Natural killer cell (primary cell): ENCODE results near the gene FAM90A26. TPM values are rescaled to one million over a fixed set of nuclear protein-coding genes. Genes with fewer than 3 reads are reported as not detected.
"Not testable (repeated sequence)": the region's sequence is repeated elsewhere in the genome, so short reads cannot be mapped to it uniquely, and the experiment has no call there.

Source experiments
- ATAC-seq, 3 donors: fragments of 150-1000 bp in 2 of 3; fragments of 200-7000 bp in 1 of 3; cut with Tn5 transposase; 1 replicate in 1 of 3; 2 replicates in 2 of 3; pipeline ENCODE4 v1.10.0; 2021; ENCODE audit warnings: mild to moderate bottlenecking in 2 of 3, moderate library complexity in 2 of 3
- DNase-seq, 2 donors: peaks; one replicate each; pipeline versions ENCODE4 v3.0.0 to v3.0.0-alpha.2; 2013 to 2021; ENCODE audit warnings: mixed read lengths in 1 of 2
- H3K27ac ChIP-seq: one replicate; pipeline ENCODE4 v1.5.1; 2013; ENCODE audit warnings: mild to moderate bottlenecking, low read length
- H3K27me3 ChIP-seq: one replicate; pipeline ENCODE4 v1.6.1; 2013; ENCODE audit warnings: low read length; ENCODE audit not compliant: control insufficient read depth, insufficient read depth
- H3K36me3 ChIP-seq: one replicate; pipeline ENCODE4 v1.6.1; 2013; ENCODE audit warnings: low read length; ENCODE audit not compliant: control insufficient read depth, insufficient read depth
- H3K4me1 ChIP-seq: one replicate; pipeline ENCODE4 v1.6.1; 2013; ENCODE audit warnings: low read length; ENCODE audit not compliant: control insufficient read depth, insufficient read depth
- H3K4me3 ChIP-seq: one replicate; pipeline ENCODE4 v1.5.1; 2013; ENCODE audit warnings: low read length
- H3K9me3 ChIP-seq: one replicate; pipeline ENCODE4 v1.6.1; 2013; ENCODE audit warnings: low read length; ENCODE audit not compliant: control insufficient read depth, insufficient read depth
- H3K27ac Mint-ChIP-seq, 2 donors: one replicate each; pipeline ENCODE4 v1.8.0; 2022; ENCODE audit warnings: mild to moderate bottlenecking in 2 of 2, mixed read lengths in 2 of 2, moderate library complexity in 1 of 2
- H3K27me3 Mint-ChIP-seq, 2 donors: one replicate each; pipeline ENCODE4 v1.8.0; 2022; ENCODE audit warnings: low read depth in 2 of 2, mixed read lengths in 2 of 2
- H3K36me3 Mint-ChIP-seq: one replicate; pipeline ENCODE4 v1.8.0; 2022; ENCODE audit warnings: mixed read lengths
- H3K4me1 Mint-ChIP-seq, 2 donors: one replicate each; pipeline ENCODE4 v1.8.0; 2022; ENCODE audit warnings: mixed read lengths in 2 of 2
- H3K4me3 Mint-ChIP-seq: one replicate; pipeline ENCODE4 v1.8.0; 2022; ENCODE audit warnings: mild to moderate bottlenecking, moderate library complexity, mixed read lengths
- H3K9me3 Mint-ChIP-seq, 2 donors: one replicate each; pipeline ENCODE4 v1.8.0; 2022; ENCODE audit warnings: mixed read lengths in 2 of 2
- WGBS: methylation state at CpG from one replicate; pipeline ENCODE4 v1.1.7; 2013; ENCODE audit warnings: missing lambda C conversion rate; ENCODE audit not compliant: insufficient coverage; 5-methylcytosine and 5-hydroxymethylcytosine counted together
- intact Hi-C: fragments of 100-400 bp; cut with micrococcal nuclease; formaldehyde crosslinking; loops from one replicate; pipeline ENCODE4 v1.14.2; 2022
- total RNA-seq, 4 donors: library from RNA; stranded (reverse); fragments of 120-200 nt in 1 of 4; gene quantifications; one replicate each; pipeline versions ENCODE4 v1.2.3 to v1.2.4, GENCODE V29; 2013 to 2022

The FAM90A26 gene
- total RNA-seq, 3 donors from 2014 or later (not counting 1 experiment from before 2014, with no cell fraction given) = not detected

DNA sequence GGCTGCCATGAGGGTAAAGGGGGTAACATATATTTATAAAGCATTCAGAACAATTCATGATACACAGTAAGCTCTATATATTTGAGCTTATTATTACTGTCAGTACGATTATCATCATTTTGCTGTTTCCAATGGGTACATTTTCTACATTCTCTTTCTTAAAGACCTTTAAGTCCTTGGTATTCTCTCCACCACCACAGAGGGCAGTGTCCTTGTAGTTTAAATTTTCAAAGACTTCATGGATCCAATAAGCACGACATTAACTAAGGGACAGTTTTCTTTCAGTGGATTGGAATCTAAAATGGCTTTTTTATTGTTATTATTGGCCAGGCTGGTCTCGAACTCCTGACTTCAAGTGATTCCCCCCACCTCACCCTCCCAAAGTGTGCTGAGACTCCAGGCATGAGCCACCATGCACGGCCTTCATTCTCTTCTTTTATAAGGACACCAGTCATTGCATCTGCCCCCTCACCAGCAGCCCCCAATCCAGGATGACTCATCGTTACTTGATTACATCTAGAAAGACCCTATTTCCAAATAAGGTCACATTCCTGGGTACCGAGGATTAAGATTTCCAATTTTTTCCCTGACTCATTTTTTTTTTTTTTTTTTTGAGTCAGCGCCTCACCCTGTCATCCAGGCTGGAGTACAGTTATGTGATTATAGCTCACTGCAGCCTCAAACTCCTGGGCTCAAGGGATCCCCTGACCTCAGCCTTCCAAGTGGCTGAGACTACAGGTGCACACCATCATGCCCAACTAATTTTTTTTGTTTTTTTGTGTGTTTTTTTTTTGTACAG lies 21.4 kb upstream of the FAM90A26 start:
- H3K4me3 ChIP-seq, H3K27ac Mint-ChIP-seq, H3K27ac ChIP-seq, ATAC-seq, H3K9me3 ChIP-seq, H3K4me1 Mint-ChIP-seq, H3K27me3 ChIP-seq, intact Hi-C loops, H3K36me3 ChIP-seq, DNase-seq, H3K27me3 Mint-ChIP-seq, H3K36me3 Mint-ChIP-seq, H3K4me3 Mint-ChIP-seq, H3K9me3 Mint-ChIP-seq: not testable (repeated sequence)
- peaks cover 10% of the 10 kb centered on the region for H3K4me1 ChIP-seq
- 74% methylated on average over 2 of the region's 7 CpGs for WGBS

DNA sequence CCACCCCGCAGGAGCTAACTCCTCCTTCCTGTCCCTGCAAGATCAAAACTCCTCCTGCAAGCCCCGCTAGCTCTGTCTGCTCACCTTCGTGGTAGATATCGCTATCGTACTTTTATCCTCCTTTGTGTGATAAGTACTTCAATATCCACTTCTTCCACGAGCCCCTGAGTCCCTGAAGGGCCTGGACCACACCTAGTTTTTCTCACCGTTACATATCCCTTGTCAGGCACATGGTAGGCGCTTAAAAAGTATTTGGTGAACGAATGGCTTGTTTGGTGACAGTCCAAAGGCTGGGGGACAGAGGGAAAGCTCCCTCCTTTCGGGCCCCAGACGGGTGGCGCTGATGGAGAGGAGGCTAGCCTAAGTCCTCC lies 18.4 kb upstream of the FAM90A26 start:
- H3K36me3 ChIP-seq, H3K9me3 ChIP-seq, ATAC-seq, H3K9me3 Mint-ChIP-seq, intact Hi-C loops, H3K27me3 Mint-ChIP-seq, H3K36me3 Mint-ChIP-seq, H3K27me3 ChIP-seq: not testable (repeated sequence)
- Mint-ChIP-seq H3K4me1 (peaks cover 4 to 10% of the 10 kb centered on the region in 2 donors), H3K27ac (peak overlapping the region; percentile 16 to 98), H3K4me3 (peak overlapping the region; percentile 93)
- peak overlapping the region; percentile 76 for H3K4me3 ChIP-seq
- H3K4me1 ChIP-seq = peaks cover 11% of the 10 kb centered on the region
- DNase-seq = peak in 1 of 2 donors; percentile 32
- 5% methylated on average over 11 of the region's 12 CpGs for WGBS
- H3K27ac ChIP-seq = peak overlapping the region; percentile 98

DNA sequence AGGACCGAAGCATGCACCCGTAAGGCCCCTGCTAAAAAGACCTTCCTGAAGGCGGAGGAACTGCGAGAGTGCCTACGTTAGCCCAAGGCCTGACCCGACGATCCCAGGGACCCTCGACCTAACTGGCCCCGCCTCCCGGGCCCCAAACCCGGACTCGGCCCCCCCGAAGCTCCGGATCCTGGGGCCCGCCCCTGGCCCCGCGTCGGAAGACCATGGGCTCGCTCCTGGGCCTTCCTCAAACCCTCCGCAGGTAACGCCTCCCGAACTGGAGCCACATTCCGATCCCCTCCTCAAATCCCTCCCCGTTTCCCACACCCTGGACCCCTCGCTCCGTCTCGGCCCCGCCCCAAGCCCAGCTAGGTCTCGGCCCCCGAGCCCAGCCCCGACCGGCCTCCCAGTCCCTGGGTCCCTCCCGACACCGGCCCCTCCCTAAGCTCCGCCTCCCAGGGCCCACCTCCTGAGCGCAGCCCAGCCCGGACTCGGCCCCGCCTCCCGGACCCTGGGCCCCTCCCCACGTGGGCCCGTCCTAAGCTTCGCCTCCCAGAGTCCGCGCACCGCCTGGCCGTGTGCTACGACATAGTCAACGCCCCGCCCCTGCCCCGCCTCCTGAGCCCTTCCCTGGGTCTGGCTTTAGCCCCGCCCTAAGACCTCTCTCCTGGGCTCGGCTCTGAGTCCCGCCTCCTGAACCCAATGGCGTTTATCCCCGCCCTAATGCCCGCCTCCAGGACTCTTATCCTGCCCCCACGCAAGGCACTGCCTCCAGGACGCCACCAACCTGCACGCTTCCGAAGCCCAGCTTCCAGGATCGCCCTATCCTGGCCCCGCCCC lies 17.8 kb upstream of the FAM90A26 start:
- peaks cover 4 to 10% of the 10 kb centered on the region in 2 donors for H3K4me1 Mint-ChIP-seq
- under 1% methylated on average over 63 of the region's 63 CpGs for WGBS
- peak; percentile 91 to 92 for DNase-seq

DNA sequence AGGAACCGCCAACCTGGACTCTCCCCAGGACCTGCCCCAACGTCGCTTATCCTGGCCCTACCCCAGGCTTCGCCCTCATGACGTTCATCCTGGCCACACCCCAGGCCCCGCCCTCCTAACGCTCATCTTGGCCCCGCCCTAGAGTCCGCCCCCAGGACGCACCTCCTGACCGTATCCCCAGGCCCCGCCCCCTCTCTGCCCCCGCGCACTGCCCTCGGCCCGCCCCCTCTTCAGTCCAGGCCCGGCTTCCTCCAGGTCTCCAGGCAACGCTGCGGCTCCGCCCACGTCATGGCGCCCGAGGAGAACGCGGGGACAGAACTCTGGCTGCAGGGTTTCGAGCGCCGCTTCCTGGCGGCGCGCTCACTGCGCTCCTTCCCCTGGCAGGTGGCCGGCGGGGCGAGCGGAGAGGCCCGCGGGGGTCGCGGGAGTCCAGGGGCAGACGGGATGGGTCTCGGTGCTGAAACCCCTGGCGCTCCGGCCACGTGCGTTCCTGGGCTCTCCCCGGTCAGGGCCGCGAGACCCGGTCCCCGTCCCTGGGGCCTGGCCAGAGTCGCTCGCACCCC lies 17.1 kb upstream of the FAM90A26 start:
- H3K27me3 Mint-ChIP-seq, intact Hi-C loops, H3K9me3 ChIP-seq, H3K36me3 ChIP-seq, H3K9me3 Mint-ChIP-seq, H3K27me3 ChIP-seq, H3K36me3 Mint-ChIP-seq: not testable (repeated sequence)
- Mint-ChIP-seq H3K4me1 (peaks cover 4 to 10% of the 10 kb centered on the region in 2 donors), H3K27ac (peak overlapping the region; percentile 95 to 98), H3K4me3 (peak overlapping the region; percentile 93)
- peak overlapping the region; percentile 98 for H3K27ac ChIP-seq
- ATAC-seq (peak; percentile 95 to 100 (median 97)), DNase-seq (peak; percentile 95 to 96)
- peaks cover 11% of the 10 kb centered on the region for H3K4me1 ChIP-seq
- H3K4me3 ChIP-seq = peak overlapping the region; percentile 76
- WGBS = under 1% methylated on average over 53 of the region's 53 CpGs

More for the DNA sequence above, 17.8 kb upstream of the FAM90A26 start:
- H3K36me3 ChIP-seq, H3K9me3 Mint-ChIP-seq, H3K27me3 ChIP-seq, H3K9me3 ChIP-seq, H3K27me3 Mint-ChIP-seq, H3K36me3 Mint-ChIP-seq, intact Hi-C loops: not testable (repeated sequence)
- peak; percentile 73 to 83 (median 78) for ATAC-seq
- peaks cover 11% of the 10 kb centered on the region for H3K4me1 ChIP-seq
- Mint-ChIP-seq H3K4me3 (peak overlapping the region; percentile 93), H3K27ac (peak overlapping the region; percentile 95 to 98)
- peak overlapping the region; percentile 98 for H3K27ac ChIP-seq
- H3K4me3 ChIP-seq = peak overlapping the region; percentile 76

DNA sequence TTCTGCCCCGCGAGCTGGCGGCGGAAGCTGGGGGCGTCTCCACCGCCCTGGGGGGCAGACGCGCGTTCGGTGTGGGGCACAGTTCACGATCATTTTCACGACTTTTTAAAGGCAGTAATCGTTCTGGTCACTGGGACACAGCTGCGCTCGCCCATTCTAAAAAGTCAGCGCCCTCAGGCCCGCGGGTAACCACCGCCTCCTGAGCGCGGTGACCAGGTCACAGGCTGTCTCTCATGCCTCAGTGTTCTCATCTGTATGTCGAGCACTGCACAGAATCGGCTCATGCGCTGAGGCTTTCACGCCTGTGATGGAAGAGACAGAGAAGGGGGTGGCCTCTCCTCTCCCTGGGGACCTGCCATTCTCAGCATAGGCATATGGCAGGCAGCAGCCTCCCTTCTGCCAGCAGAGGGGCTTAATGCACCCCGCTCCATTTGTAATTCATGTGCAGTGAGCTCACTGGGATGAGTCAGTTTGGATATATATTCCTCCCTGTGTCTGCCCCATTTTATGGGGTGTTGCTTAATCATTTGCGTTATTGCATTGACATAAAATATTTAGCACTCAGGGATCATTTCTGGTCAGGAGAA lies 16.5 kb upstream of the FAM90A26 start:
- H3K4me3 ChIP-seq = peak overlapping the region; percentile 36
- H3K27me3 ChIP-seq, H3K9me3 ChIP-seq, H3K27me3 Mint-ChIP-seq, H3K36me3 ChIP-seq, H3K36me3 Mint-ChIP-seq, ATAC-seq, H3K9me3 Mint-ChIP-seq, intact Hi-C loops: not testable (repeated sequence)
- H3K4me1 ChIP-seq = peaks cover 11% of the 10 kb centered on the region
- peak in 1 of 2 donors; percentile 30 for DNase-seq
- Mint-ChIP-seq H3K4me1 (peaks cover 4 to 10% of the 10 kb centered on the region in 2 donors), H3K27ac (peak overlapping the region; percentile 67 to 98), H3K4me3 (peak overlapping the region; percentile 86)
- WGBS = 4% methylated on average over 24 of the region's 27 CpGs
- peak overlapping the region; percentile 98 for H3K27ac ChIP-seq

DNA sequence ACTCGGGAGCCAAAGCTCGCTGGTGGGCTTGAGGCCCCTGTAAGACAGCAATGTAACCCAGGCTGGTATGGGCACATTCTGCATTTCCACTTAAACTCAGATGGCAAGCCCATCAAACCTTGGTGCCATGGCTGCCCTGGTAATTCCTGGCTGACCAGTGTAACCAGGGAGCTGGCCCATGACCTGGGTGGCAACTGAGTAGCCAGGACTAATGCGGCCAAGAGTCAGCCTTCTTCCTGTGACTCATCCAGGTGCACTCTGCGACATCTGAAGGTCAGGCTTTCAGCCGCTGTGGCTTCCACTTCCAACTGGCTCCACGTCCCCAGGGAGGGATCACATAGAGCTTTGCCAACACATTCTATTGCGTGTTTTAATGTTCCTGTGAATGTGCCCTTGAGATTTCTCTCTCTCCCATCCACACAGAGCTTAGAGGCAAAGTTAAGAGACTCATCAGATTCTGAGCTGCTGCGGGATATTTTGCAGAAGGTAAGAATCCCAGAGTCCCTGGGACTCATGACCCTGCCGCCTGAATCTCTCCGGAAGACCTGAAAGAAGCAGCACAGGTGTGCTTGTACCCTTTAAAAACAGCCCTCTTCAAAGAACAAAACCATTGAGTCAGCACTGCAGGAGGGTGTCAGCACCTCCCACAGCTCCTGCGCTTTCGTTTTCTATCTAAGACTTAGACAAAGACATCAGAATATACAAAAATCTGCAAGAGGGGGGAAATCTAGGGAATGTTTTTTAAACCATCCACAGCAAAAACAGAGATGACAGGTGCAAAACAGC lies 14.9 kb upstream of the FAM90A26 start:
- H3K27ac ChIP-seq, H3K4me3 ChIP-seq, H3K27me3 Mint-ChIP-seq, H3K9me3 Mint-ChIP-seq, H3K27ac Mint-ChIP-seq, H3K36me3 Mint-ChIP-seq, H3K36me3 ChIP-seq, H3K4me3 Mint-ChIP-seq, ATAC-seq, DNase-seq, H3K9me3 ChIP-seq, H3K27me3 ChIP-seq, intact Hi-C loops: not testable (repeated sequence)
- WGBS = 92% methylated on average over 10 of the region's 12 CpGs
- H3K4me1 ChIP-seq = peaks cover 11% of the 10 kb centered on the region
- peaks cover 4 to 10% of the 10 kb centered on the region in 2 donors for H3K4me1 Mint-ChIP-seq

DNA sequence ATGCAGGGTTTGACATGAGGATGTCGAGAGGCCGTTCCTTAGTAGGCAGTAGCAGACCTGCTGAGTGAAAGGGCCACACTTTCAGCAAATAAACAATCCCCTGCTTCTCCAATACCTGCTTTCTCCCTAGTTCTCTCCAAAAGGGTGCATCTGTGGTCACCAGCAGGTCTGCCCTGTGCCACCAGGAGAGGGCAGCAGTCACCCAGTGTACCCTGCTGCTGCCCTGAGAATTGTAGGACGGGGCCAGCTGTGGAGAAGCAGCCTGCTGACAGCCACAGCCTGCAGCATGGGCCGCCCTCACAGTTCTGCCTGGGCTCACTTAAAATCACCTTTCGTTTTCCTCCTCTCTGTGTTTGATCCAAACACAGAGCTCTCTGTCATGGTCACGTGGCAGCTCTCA lies 11.8 kb upstream of the FAM90A26 start:
- WGBS = 48% methylated on average over 6 of the region's 6 CpGs

More for the DNA sequence above, 11.8 kb upstream of the FAM90A26 start:
- H3K27me3 Mint-ChIP-seq, H3K4me3 Mint-ChIP-seq, DNase-seq, ATAC-seq, H3K4me1 Mint-ChIP-seq, intact Hi-C loops, H3K4me1 ChIP-seq, H3K27me3 ChIP-seq, H3K27ac Mint-ChIP-seq, H3K9me3 Mint-ChIP-seq, H3K9me3 ChIP-seq, H3K27ac ChIP-seq, H3K36me3 ChIP-seq, H3K36me3 Mint-ChIP-seq, H3K4me3 ChIP-seq: not testable (repeated sequence)
